K562 (cell line): ENCODE measurements around the gene OSBPL10. TPM values are rescaled to one million over a fixed set of nuclear protein-coding genes. Genes with fewer than 3 reads are reported as not detected.

Source experiments
- CHD7 ChIP-seq: fragments of 200-600 bp; sonication (generic); IDR thresholded peaks from one replicate; pipeline ENCODE4 v1.6.1; 2012; ENCODE audit warnings: mild to moderate bottlenecking, low read depth, low read length, inconsistent platforms
- NKRF ChIP-seq: fragments of 450-650 bp; IDR thresholded peaks from 2 replicates; pipeline ENCODE4 v1.6.1; 2016; ENCODE audit warnings: borderline replicate concordance
- polyA plus RNA-seq, 8 experiments: library from polyadenylated mRNA; depleted of rRNA in 4 of 8; stranded (reverse) in 5 of 8; unstranded in 3 of 8; fragments of >200 nt; fragmentation: Nextera tagmentation in 2 of 8; fragmentation: Illumina TruSeq in 1 of 8; extraction: Ambion mirVana in 2 of 8; extraction: Trizol in 1 of 8; gene quantifications; 2 replicates each; pipeline versions ENCODE4 v1.2.1 to v1.2.3, GENCODE V29; 2011 to 2014; ENCODE audit warnings: inconsistent platforms in 1 of 8, missing spikeins in 1 of 8
- total RNA-seq, 7 experiments: library from RNA; depleted of rRNA in 6 of 7; stranded (reverse); fragments of >200 nt in 6 of 7; fragmentation: Illumina TruSeq in 2 of 7; extraction: Trizol in 2 of 7; gene quantifications; 2 replicates each; pipeline versions ENCODE4 v1.2.1 to v1.2.3, GENCODE V29; 2011 to 2021; ENCODE audit warnings: low replicate concordance in 1 of 7

OSBPL10 gene
- total and polyA plus RNA-seq, 9 of the 15 experiments (the other 6 are each of a cell fraction or from before 2014, with no cell fraction given): 0.03 to 0.19 (median 0.14) TPM; not detected in 2

GRCh38 chr3:31884251-31884650 lies 96.8 kb downstream of the OSBPL10 start (continued):
- TF ChIP-seq CHD7 (no peak), NKRF (no peak)
